A204.1 (cell line): ENCODE measurements around the gene DCBLD2.

Experiments used
- FAIRE-seq: peaks from 2 replicates; lab custom pipeline; 2012; peaks lifted over from hg19 to GRCh38; lab: Jason Lieb, UNC

The DCBLD2 gene

GRCh38 chr3:98901392-98902350, at the start of gene DCBLD2:
TSS of gene DCBLD2 (minus strand) at chr3:98901695. CDS start at chr3:98901326, 369 bp downstream.
- no peak for FAIRE-seq

GRCh38 chr3:98945666-98946065, 44.2 kb upstream of the DCBLD2 start:
- FAIRE-seq, result no peak

GRCh38 chr3:98945101-98945524, 43.6 kb upstream of the DCBLD2 start:
- no peak for FAIRE-seq

- no peak for FAIRE-seq
Measured at GRCh38 chr3:98930413-98930812, 28.9 kb upstream of the DCBLD2 start.

GRCh38 chr3:98921957-98922356, 20.5 kb upstream of the DCBLD2 start:
- FAIRE-seq, result no peak

- no peak for FAIRE-seq
Measured at GRCh38 chr3:98920166-98920565, 18.7 kb upstream of the DCBLD2 start.

GRCh38 chr3:98918586-98918985, 17.1 kb upstream of the DCBLD2 start:
- no peak for FAIRE-seq

GRCh38 chr3:98917608-98918007, 16.1 kb upstream of the DCBLD2 start:
- FAIRE-seq, result no peak

GRCh38 chr3:98914210-98915080, 12.9 kb upstream of the DCBLD2 start:
- FAIRE-seq, result no peak

- no peak for FAIRE-seq
Measured at GRCh38 chr3:98912448-98912847, 11.0 kb upstream of the DCBLD2 start.

- no peak for FAIRE-seq
Measured at GRCh38 chr3:98906230-98906629, 4.7 kb upstream of the DCBLD2 start.

GRCh38 chr3:98903705-98904481, 2.4 kb upstream of the DCBLD2 start:
- FAIRE-seq, result no peak

GRCh38 chr3:98903099-98903498, 1.6 kb upstream of the DCBLD2 start:
- no peak for FAIRE-seq

- FAIRE-seq, result no peak
Measured at GRCh38 chr3:98902351-98902740, 851 bp upstream of the DCBLD2 start.

- FAIRE-seq, result no peak
Measured at GRCh38 chr3:98901119-98901391, 440 bp downstream of the DCBLD2 start.

- no peak for FAIRE-seq
Measured at GRCh38 chr3:98900265-98901118, 1.0 kb downstream of the DCBLD2 start.

GRCh38 chr3:98897701-98898100, 3.8 kb downstream of the DCBLD2 start:
- peak; percentile 6 for FAIRE-seq

GRCh38 chr3:98894791-98895576, 6.5 kb downstream of the DCBLD2 start:
- no peak for FAIRE-seq

- FAIRE-seq, result no peak
Measured at GRCh38 chr3:98893740-98894139, 7.8 kb downstream of the DCBLD2 start.

GRCh38 chr3:98892263-98892662, 9.2 kb downstream of the DCBLD2 start:
- FAIRE-seq, result no peak
